ENCODE data around the gene TSPAN9.

GRCh38 chr12:3326156-3326849 lies 249.1 kb downstream of the TSPAN9 start:
- TF ChIP-seq EZH2phosphoT487 (IDR thresholded peaks at IDR 0.05; ENCODE audit: borderline replicate concordance, low read length) (no peak), CTCF (IDR thresholded peaks at IDR 0.05; ENCODE audit: low read depth, low read length, poor library complexity, severe bottlenecking) (no peak)

Measured in DOHH2 (cell line).